A673 (cell line): ENCODE measurements around the gene PRR12. TPM values are rescaled to one million over a fixed set of nuclear protein-coding genes. Genes with fewer than 3 reads are reported as not detected.
"Not testable (repeated sequence)": the region's sequence is repeated elsewhere in the genome, so short reads cannot be mapped to it uniquely, and the experiment has no call there.

Source experiments
- BruUV-seq: library from RNA; stranded (reverse); fragments of 400-500 nt; replicated peaks from 2 replicates; lab custom pipeline; 2021; lab: Mats Ljungman, UMichigan
- CTCF ChIA-PET: fragments of 300-600 bp; sonication (Branson Sonifier 250); formaldehyde crosslinking; loops from one replicate; lab custom pipeline; 2022; ENCODE audit warnings: antibody characterized with exemption; lab: Charles Lee
- POLR2A ChIA-PET: fragments of 300-600 bp; sonication (Branson Sonifier 250); formaldehyde crosslinking; loops from one replicate; lab custom pipeline; 2022; ENCODE audit warnings: antibody characterized with exemption; ENCODE audit not compliant: low non-redundant PET; lab: Charles Lee
- DNase-seq: peaks from one replicate; pipeline ENCODE4 v3.0.0-alpha.2; 2015; ENCODE audit warnings: low spot score
- H3K27ac ChIP-seq: fragments of 200-600 bp; sonication (generic); 2 replicates; pipeline ENCODE4 v1.5.1; 2016; ENCODE audit warnings: mixed run types, low read depth, mild to moderate bottlenecking, mixed read lengths, antibody characterized with exemption, low read length; ENCODE audit not compliant: poor library complexity, severe bottlenecking
- H3K27me3 ChIP-seq: fragments of 200-600 bp; sonication (generic); replicated peaks from 2 replicates; pipeline ENCODE4 v1.6.1; 2017; ENCODE audit warnings: mixed run types, low read depth, mild to moderate bottlenecking, mixed read lengths, antibody characterized with exemption, low read length; ENCODE audit not compliant: insufficient read depth, poor library complexity
- H3K36me3 ChIP-seq: fragments of 200-600 bp; sonication (generic); 2 replicates; pipeline ENCODE4 v1.6.1; 2016; ENCODE audit warnings: mixed run types, mild to moderate bottlenecking, mixed read lengths, antibody characterized with exemption, low read length; ENCODE audit not compliant: insufficient read depth, poor library complexity, severe bottlenecking
- H3K4me1 ChIP-seq: fragments of 200-600 bp; sonication (generic); 2 replicates; pipeline ENCODE4 v1.6.1; 2017; ENCODE audit warnings: mixed run types, mild to moderate bottlenecking, mixed read lengths, antibody characterized with exemption, low read length; ENCODE audit not compliant: insufficient read depth, poor library complexity, severe bottlenecking
- H3K4me3 ChIP-seq: fragments of 200-600 bp; sonication (generic); 2 replicates; pipeline ENCODE4 v1.5.1; 2016; ENCODE audit warnings: low read depth, mixed run types, mild to moderate bottlenecking, mixed read lengths, low read length; ENCODE audit not compliant: poor library complexity, severe bottlenecking
- H3K9me3 ChIP-seq: fragments of 200-600 bp; sonication (generic); 2 replicates; pipeline ENCODE4 v1.6.1; 2016; ENCODE audit warnings: mixed run types, low read depth, mild to moderate bottlenecking, mixed read lengths, antibody characterized with exemption, low read length; ENCODE audit not compliant: poor library complexity, severe bottlenecking
- EZH2 ChIP-seq: fragments of 200-600 bp; sonication (generic); IDR thresholded peaks from 2 replicates; pipeline ENCODE4 v1.6.1; 2017; ENCODE audit warnings: borderline replicate concordance, low read depth, mild to moderate bottlenecking, mixed read lengths, antibody characterized with exemption, low read length; ENCODE audit not compliant: poor library complexity, severe bottlenecking
- intact Hi-C: fragments of 100-400 bp; cut with micrococcal nuclease; formaldehyde crosslinking; loops from one replicate; pipeline ENCODE4 v1.10.0; 2022; ENCODE audit not compliant: unreplicated experiment
- total RNA-seq: library from RNA; stranded (reverse); gene quantifications from 2 replicates; pipeline ENCODE4 v1.2.3, GENCODE V29; 2021
- TF ChIP-seq, protein P1 (sequence below): fragments of 300-800, 200-600 bp; sonication (generic); conservative IDR thresholded peaks from 2 replicates; pipeline ENCODE4 v1.5.1; 2017; ENCODE audit warnings: low read depth, mild to moderate bottlenecking, antibody characterized with exemption, low read length, moderate library complexity, mixed read lengths

The PRR12 gene
- total RNA-seq, 1 experiment from 2014 or later, result 54.0 TPM

DNA sequence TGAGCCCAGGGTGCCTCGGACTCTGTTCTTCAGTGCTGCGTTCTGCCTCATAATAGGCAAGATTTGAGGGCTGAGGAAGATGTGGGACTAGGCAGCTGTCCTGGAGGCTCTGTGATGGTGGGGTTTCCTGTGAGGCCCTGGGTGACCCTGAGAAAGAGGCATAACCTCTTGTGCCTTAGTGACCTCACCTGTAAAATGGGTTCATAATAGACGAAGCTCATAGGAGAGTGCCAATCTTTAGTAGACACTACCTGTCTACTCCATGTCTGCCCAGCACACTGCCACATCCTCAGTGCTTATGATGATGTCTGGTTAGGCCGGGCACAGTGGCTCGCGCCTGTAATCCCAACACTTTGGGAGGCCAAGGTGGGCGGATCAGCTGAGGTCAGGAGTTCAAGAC lies 25.6 kb downstream of the PRR12 start:
- Histone ChIP-seq H3K36me3 (peaks cover 59% of the 10 kb centered on the region), H3K9me3 (no peaks in the 10 kb centered on the region), H3K4me3 (no peak overlapping the region), H3K27ac (no peak overlapping the region), H3K4me1 (no peaks in the 10 kb centered on the region), H3K27me3 (no peaks in the 10 kb centered on the region)
- ChIA-PET CTCF (no interaction called here), POLR2A (no interaction called here)
- no TSS peak for BruUV-seq
- intact Hi-C loops, result no loop called here
- no peak for DNase-seq
- no peak for TF ChIP-seq EZH2
- TF ChIP-seq, protein P1, sequence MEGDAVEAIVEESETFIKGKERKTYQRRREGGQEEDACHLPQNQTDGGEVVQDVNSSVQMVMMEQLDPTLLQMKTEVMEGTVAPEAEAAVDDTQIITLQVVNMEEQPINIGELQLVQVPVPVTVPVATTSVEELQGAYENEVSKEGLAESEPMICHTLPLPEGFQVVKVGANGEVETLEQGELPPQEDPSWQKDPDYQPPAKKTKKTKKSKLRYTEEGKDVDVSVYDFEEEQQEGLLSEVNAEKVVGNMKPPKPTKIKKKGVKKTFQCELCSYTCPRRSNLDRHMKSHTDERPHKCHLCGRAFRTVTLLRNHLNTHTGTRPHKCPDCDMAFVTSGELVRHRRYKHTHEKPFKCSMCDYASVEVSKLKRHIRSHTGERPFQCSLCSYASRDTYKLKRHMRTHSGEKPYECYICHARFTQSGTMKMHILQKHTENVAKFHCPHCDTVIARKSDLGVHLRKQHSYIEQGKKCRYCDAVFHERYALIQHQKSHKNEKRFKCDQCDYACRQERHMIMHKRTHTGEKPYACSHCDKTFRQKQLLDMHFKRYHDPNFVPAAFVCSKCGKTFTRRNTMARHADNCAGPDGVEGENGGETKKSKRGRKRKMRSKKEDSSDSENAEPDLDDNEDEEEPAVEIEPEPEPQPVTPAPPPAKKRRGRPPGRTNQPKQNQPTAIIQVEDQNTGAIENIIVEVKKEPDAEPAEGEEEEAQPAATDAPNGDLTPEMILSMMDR, result no peak

DNA sequence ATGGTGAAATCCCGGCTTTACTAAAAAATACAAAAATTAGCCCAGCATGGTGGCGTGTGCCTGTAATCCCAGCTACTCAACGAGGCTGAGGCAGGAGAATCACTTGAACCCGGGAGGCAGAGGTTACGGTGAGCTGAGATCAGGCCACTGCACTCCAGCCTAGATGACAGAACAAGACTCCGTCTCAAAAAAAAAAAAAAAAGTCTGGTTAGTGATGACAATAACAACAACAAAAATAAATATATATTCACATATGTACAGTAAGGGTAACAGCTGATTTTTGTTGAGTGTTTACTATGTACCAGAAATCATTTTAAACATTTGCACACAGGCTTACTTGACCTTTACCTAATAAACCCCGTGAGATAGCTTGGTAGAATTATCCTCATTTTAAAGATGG lies 26.0 kb downstream of the PRR12 start:
- peaks cover 62% of the 10 kb centered on the region for H3K36me3 ChIP-seq
- intact Hi-C loops, result no loop called here
- no peaks in the 10 kb centered on the region for H3K9me3 ChIP-seq
- H3K27me3 ChIP-seq, result no peaks in the 10 kb centered on the region
- DNase-seq, result no peak
- TF ChIP-seq, protein P1, result no peak
- no peak for TF ChIP-seq EZH2
- no peak overlapping the region for H3K27ac ChIP-seq
- CTCF ChIA-PET, result no interaction called here
- no peaks in the 10 kb centered on the region for H3K4me1 ChIP-seq
- BruUV-seq, result no TSS peak
- POLR2A ChIA-PET, result no interaction called here
- no peak overlapping the region for H3K4me3 ChIP-seq

DNA sequence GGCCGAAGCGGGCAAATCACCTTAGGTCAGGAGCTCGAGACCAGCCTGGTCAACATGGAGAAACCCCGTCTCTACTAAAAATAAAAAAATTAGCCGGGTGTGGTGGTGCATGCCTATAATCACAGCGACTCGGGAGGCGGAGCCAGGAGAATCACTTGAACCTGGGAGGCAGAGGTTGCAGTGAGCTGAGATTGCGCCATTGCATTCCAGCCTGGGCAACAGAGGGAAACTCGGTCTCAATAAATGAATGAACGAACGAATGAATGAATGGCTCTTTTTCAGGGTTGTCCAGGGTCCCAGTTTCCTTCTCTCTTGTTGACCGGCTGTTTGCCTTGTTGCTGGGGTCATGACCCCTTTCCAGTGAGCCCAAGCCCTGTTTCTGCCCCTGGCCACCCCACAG lies 26.9 kb downstream of the PRR12 start:
- intact Hi-C loops, DNase-seq, H3K27ac ChIP-seq, H3K4me1 ChIP-seq, H3K9me3 ChIP-seq, H3K4me3 ChIP-seq, H3K27me3 ChIP-seq, POLR2A ChIA-PET, CTCF ChIA-PET, BruUV-seq: not testable (repeated sequence)
- H3K36me3 ChIP-seq, result peaks cover 62% of the 10 kb centered on the region
